Stimulated activated naive CD8-positive, alpha-beta T cell treated with anti-CD3 and anti-CD28 coated beads, Interleukin-15, Interleukin-2, amounts not matched to agents 100 U/mL and 50 U/mL, for 24 hours (primary cell): ENCODE results near the gene CDC73.

Source experiments
- ATAC-seq: fragments of 150-1000 bp; cut with Tn5 transposase; one replicate; pipeline ENCODE4 v1.10.0; 2021
- DNase-seq: peaks from one replicate; pipeline ENCODE4 v3.0.0; 2021

The CDC73 gene

DNA sequence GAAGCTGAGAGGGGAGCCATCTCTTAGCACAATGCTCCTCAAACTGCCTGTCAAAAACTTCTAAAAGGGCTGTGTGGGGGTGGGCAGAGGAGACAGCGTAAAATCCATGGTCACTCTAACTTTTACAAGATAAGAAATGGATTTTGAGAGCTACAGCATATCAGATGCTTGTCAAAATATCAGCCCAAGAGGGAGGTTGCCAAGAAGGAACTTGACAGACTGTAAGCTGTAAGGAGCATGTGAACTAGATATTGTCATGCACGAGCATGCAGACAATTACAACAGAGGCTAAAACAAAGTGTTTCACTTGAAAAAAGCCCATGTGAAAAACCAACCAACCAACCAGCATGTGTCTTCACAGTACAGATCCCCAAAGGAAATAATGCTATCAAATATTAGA, 171.9 kb downstream of the CDC73 start:
- DNase-seq (no peak), ATAC-seq (no peak)

DNA sequence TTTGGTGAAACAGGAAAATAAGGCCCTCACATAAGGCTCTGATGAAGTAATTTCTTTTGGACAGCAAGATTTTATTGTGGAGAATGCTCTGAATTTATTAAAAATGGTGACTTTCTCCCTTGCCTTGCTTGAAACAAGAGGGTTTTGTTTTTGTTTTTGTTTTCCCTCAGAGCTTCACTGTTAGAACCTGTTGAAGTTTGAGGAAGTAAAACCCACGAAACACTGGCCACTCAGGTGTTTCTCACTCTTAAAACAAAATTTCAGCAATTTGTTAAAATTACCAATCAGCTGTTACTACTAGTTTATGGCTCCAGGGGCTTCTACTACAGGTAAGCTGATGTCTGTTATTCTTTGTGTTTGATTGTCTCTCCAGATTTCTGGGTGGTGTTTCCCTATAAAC, 177.2 kb downstream of the CDC73 start:
- DNase-seq (no peak), ATAC-seq (no peak)

GRCh38 chr1:193301746-193302145, 179.9 kb downstream of the CDC73 start:
- no peak for DNase-seq
- ATAC-seq: no peak

DNA sequence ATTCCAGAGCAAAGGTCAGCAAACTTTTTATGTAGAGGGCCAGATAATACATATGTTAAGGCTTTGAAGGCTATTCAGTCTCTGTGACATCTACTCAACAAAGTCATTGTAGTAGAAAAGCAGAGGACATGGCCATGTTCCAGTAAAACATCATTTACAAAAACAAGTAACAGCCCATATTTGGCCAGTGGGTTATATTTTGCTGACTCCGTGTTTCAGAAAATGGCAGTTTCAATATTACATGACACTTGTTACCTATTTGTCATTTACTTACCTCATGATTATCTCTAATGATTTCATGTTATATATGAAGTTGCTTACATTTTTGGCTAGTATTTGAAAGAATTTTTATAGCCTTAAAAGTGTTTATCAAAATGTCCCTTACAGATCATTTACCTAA, 182.0 kb downstream of the CDC73 start:
- DNase-seq (no peak), ATAC-seq (no peak)
